GM21423 (cell line): ENCODE results near the gene MAP3K7CL.

Experiments
- ATAC-seq: cut with Tn5 transposase; IDR thresholded peaks from one replicate; pipeline ENCODE4 v1.9.1; 2021; ENCODE audit warnings: mild to moderate bottlenecking, moderate library complexity; ENCODE audit not compliant: unreplicated experiment

MAP3K7CL gene

DNA sequence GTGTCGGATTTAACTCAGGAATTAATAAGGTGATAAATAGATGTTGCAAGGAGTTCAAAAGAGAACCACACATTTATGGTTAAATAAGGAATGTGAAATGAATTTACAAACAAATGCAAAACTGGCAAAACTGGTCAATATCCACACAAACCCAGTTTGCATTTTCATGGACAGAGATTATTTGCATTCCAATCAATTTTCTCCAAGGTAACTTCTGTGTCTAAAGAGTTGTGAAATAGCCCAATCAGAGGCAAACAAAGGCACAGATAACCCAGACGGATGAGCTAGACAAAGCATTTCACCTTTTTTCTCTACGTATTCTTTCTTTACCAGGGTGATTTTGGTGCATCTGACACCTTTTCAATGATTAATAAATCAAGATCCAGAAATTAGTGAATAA lies 63.9 kb downstream of the MAP3K7CL start:
- no peak for ATAC-seq

DNA sequence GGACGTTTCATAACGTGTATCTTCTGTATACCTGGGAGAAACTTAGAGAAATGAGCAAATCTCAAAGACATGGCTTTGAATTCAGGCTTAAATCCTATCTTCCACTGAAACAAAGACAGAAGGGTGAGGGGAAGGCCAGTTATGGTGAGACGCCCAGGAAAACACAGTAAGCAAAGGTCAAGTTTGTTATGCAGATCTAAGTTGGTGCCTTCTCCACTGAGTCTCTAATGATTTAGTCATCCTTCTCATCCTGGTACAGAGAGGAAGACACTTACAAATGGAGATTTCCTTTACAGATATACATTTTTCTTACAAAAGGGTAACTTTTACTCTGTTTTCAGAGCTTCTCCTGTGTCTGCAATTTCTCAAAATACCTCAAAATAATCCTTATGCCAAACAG lies 64.4 kb downstream of the MAP3K7CL start:
- no peak for ATAC-seq

DNA sequence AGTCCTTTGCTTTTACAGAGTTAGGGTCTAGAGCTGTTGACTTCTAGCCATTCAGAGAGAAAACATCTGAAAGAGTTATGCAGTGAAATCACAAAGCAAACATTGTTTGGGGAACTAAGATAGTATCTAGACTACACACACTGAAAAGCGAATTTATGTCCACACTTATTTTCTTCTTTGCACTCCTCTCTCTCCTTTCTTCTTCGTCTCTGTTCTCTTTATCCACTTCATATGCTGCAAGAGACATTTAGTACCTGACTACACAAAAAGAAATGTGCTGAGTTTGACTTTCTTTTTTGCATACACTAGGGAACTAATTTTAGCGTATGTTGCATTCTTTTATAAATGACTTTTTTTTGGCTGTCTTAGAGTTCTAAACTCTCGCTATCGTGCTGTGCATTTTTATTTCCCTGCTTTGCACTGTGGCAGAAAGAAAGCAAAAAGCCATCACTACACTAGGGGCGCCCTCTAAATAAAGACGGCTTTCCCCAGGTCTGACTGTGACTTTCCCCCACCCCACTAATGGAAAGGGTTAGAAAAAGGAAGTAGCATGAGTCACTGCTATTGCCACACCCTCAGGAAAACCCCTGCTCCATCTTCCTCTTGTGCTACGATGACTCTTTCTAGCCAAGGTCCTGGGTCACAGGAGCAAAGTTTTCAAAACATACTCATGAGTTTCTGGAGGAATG lies 65.7 kb downstream of the MAP3K7CL start:
- peak; percentile 98 for ATAC-seq

DNA sequence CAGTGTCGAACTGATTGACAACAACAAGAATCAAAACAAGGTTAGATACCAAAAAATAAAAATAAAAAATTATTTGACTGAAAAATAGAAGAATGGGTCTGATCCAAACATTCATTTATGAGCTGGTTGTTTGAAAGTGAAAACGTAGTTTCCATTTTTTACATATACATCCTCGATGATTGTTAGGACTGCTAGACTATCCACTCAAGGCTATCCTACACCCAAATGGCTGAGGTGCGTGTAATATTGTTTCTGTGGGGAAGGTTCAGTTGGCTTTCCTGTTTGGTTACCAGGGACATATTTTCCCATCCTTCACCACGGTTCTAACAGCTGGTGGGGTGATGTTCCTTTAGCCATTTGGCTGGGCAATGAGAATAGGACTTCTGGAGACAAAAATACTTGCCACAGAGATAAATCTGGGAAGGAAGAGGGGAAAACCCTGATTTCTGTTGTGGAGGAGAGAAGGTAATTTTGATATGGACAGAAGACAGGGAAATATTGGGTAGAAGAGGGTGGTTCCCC lies 66.3 kb downstream of the MAP3K7CL start:
- peak; percentile 20 for ATAC-seq

DNA sequence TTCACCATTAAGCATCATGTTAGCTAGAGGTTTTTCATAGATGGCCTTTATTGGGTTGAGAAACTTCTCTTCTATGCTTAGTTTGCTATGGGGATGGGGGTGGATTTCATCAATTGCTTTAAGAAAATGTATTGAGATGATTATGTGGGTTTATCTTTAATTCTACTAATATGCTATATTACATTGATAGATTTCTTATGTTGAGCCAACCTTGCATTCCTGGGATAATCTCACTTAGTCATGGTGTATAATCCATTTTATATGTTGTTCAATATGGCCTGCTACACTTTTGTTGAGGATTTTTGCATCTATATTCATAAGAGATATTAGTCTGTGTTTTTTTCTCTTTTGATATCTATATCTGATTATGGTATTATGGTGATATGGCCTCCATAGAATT lies 70.7 kb downstream of the MAP3K7CL start:
- ATAC-seq = no peak

DNA sequence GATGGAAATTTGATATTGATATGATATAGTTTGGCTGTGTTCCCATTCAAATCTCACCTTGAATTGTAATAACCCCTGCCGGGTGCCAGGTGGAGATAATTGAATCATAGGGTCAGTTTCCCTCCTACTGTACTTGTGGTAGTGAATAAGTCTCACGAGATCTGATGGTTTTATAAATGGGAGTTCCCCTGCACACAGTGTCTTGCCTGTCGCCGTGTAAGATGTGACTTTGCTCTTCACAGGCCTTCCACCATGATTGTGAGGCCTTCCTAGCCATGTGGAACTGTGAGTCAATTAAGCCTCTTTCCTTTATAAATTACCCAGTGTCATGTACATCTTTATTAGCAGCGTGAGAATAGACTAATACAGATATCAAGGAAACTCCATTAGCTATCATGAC lies 74.6 kb downstream of the MAP3K7CL start:
- no peak for ATAC-seq

DNA sequence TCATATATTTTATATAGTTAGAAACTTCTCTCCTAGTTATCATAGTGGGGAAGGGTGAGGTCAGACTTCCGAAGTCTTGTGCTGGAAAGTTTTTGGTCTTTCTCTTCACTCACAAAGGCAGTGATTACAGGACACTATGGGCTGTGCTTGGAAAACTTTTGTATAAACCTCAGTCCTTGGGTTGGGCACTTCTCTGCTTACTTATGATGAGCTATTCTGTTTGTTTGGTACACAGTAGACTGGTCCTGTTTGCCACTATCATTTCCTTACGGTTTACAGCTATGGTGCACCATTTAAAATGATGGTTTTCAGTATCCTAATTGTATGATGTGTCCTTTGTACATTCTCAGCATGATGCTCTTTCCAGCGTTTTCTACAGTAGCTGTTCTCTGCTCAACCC lies 75.5 kb downstream of the MAP3K7CL start:
- no peak for ATAC-seq

DNA sequence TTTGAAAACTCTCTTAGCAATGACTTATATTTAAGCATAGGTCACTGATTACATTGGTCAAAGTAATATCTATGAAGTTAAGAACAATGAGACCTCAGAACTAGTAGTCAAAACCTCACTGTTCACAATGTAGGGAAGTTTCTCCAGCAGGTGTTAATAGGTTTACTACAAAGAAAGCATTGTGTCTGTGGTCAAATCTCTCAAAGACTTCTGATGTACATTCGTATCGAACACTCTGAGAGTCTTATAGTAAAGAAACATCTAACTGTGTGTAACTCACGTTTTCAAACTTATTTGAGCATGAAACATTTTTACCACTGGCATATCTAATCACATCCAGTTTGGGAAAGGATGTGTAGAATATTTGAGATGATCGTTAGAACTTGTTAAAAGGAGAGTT lies 76.0 kb downstream of the MAP3K7CL start:
- ATAC-seq = no peak

DNA sequence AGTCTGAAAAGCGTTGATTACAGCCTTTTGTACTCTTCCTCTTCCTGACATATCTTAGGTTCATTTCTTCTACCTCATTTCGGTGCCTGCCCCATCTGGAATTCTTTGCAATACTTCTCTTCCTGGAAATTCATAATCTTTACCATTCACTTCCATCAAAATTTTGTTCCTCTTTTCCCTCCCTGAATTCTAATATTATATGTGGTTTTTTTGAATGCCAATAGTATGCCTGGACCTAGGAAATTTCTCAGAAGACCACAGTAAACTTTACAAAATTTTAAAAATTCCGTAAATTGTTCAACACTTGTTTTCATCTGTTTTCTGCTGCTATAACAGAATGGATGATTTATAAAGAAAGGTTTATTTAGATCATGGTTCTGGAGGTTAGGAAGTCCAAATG lies 76.8 kb downstream of the MAP3K7CL start:
- ATAC-seq = no peak

DNA sequence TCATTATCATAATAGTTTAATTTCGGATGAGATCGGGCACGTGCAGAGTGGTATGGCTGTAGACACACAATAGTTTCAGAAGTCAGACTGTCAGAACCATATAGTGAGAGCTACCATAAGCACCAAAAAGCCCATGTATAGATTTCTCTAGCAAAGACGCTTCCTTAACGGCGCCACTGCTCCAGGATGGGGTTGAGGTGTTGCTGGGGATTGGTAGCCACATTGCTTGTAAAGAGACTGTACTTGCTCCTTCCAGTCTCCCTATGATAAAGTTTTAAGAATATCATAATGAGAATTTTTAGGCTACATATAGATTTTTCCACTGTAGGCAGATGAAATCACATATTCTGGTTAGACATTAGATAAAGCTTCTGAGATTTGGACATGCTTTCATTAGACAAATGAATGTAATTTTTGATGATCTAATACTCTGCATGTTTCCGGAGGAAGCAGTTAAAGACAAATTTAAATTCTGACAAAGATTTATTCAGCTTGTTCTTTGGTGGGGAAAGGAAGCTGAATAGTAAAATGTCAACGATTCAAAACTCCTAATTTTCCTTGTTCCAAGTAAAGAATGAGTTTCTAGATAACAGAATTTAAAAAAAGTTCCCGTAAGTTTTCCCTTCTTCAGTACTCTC lies 77.7 kb downstream of the MAP3K7CL start:
- no peak for ATAC-seq

DNA sequence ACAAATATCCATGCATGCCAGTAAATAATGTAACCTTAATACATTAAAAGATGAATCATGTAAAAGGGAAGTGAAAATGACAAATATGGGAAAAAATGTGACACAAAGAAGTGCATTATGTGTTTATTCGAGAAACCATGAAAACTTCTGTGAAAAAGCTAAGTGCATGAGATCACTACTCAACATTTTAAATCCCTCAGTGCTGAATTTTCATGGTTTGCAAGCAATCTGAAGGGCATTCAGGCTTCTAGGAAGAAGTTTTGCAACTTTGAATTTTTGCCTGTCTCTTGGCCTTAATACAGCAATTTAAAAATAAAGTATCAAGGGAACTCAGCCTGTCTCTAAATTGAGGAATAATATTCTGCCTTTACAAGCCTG lies 78.2 kb downstream of the MAP3K7CL start:
- no peak for ATAC-seq

DNA sequence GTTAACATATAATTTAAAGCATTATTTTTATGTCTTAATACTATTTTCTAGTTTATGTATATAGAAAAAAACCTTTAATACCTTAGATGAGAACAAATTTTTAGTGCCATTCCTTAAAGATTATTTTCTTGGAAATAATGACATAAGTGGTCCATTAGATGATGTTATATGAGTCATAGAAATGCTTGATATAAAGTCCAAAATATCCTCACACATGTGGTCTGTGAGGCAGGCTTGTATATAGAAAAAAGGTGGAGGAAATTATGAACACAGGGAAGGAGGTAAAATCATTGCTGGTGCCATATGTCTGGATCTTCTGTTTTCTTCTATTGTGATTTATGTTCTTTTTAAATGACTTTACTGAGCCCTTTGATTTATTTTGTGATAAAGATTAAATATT lies 79.3 kb downstream of the MAP3K7CL start:
- ATAC-seq = no peak

DNA sequence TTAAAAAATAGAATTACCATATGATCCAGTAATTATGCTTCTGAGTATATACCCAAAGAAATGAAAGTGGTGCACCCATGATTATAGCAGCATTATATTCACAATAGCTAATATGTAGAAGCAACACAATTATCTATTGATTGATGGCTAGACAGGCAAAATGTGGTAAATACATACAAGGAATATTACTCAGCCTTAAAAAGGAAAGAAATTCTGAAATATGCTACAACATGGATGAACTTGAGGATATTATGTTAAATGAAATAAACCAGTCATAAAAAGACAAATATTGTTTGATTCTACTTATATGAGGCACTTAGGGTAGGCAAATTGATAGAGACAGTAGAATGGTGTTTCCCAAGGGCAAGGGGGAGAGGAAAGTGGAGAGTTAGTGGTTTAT lies 80.8 kb downstream of the MAP3K7CL start:
- no peak for ATAC-seq

DNA sequence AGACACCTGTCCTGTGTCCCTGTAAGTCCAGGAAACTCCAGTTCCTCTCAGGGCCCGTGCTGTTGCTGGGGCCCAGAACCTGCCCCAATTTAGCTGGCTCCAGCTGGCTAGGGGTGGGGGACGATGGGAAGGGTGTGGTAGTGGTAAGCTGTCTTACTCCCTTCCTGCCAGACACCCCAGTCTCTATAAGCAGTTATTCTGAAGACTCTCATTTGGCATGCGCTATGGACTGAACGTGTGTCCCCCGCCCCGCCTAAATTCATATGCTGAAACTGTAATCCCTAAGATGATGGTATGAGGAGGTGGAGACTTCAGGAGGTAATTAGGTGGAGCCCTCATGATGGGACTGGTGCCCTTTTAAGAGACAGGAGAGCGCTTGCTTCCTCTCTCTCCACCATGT lies 82.0 kb downstream of the MAP3K7CL start:
- no peak for ATAC-seq

DNA sequence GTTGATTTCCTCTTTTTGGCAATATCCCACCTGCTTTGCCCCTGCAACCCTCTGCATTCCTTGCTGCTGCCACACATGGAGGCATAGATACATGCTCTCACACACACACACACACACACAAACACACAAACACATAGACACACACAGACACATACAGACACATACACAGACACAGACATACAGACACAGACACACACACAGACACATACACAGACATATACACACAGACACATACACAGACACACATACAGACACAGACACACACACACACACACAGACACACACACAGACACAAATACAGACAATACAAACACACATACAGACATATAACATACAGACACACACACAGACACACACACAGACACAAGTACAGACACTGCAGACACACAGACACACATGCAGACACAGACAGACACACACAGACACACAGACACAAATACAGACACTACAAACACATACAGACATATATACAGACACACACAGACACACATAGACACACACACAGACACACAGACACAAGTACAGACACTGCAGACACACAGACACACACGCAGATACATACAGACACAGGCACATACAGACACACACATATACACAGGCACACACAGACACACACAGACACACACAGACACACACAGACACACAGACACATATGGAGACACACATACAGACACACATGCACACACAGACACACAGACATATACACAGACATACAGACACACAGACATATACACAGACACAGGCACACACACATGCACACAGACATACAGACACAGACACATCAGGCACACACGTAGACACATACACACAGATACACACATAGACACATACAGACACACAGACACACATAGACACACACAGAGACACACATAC lies 83.3 kb downstream of the MAP3K7CL start:
- ATAC-seq = no peak

DNA sequence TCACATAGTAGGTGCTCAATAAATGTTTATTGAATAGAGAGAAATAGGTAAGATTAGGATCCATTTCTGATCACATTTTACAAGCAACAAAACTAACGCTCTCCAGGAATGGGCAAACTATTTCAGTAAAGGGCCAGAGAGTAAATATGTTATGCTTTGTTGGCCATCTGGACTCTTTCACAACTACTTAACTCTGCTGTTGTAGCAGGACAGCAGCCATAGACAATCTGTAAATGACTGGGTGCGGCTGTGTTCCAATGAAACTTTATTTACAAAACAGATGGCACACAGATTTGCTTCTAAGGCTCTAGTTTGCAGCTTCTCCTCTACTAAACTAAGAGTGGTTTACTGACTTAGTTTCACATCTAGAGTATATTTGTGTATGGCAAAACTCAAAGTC lies 85.3 kb downstream of the MAP3K7CL start:
- no peak for ATAC-seq

DNA sequence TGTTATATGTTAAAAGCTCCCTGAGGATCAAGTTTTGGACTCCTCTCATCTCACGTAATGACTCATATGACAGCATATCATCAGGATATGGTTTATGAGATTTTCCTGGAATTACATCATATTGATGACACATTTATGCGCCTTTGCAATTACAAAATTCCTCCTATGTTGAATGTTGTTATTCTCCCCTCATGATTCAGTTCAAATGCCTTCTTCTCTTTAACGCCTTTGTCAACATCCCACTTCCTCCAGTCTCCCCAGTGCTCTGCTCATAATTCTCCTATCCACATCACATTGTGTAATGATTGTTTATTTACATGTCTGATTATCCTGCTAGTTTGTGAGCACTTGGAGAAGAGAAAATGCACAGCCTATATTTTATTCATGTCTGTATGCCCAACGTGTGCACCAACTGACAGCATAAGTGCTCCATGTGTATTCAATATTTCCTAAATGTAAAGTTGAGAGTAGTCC lies 87.4 kb downstream of the MAP3K7CL start:
- no peak for ATAC-seq

DNA sequence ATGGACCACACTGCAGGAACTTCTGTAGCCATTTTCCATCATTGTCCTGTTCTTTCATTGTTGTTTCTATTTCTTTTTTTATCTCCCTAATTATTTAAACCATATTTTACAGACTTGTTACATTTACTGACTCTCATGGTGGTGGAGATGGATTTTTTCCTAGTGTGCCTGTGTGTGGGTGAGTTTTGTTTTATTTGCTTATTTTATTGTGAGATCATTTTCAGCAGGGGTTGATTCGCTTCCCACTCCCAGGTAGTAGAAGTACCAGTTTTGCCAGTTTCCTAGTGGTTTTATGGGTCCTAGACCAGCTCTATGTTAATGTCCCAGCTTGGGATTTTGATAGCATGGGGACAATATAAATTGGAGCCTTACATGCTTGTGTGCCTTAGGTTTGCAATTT lies 88.3 kb downstream of the MAP3K7CL start:
- no peak for ATAC-seq

DNA sequence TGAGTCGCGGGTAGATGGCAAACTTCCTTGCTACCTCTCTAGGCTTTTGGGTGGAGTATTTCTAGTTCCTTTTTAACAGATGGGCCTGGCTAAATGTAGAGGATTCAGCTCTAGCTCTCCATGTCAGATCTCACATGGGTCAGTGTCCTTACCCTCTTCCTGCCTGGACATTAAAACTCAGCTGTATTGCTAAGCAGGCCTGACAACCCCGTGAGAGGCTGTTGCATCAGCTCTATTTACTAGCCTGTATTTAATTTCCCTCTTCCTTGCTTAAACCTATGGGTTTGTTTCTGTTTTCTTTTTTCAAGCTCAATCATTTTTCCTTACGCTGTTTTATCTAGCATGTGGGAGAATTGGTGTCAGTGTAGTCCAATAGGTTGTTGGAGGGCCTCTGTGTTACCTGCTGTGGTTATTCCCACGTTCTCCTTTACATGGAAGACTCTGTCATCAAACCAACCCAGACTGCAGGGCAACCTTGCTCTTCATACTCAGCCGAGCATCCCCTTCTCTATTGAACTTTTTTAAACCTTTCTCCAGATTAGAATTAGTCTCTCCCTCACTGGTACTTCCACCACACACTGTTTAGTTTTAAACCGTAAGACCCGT lies 88.8 kb downstream of the MAP3K7CL start:
- ATAC-seq = no peak

DNA sequence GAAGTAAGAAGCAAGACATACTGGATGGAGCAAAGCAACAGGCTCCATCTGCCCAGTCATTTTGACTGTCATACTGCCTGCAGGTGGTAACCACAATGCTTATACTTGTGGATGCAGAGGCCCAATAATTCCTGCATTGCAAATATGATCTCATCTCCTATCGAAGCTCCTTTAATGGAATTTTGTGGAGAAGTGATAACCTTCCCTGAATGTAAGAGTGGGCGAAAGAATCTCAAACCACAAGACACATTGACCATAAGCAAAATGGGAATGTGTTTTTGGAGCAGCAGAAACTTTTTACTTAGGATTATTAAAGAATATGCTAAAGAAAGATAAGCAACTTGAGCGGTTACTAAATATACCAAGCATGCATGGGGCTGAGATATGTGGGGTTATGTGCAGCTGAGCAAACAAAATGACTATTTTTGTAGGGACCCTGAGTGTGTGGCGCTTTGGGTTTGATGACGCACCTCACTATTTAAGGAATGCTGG lies 90.9 kb downstream of the MAP3K7CL start:
- no peak for ATAC-seq

DNA sequence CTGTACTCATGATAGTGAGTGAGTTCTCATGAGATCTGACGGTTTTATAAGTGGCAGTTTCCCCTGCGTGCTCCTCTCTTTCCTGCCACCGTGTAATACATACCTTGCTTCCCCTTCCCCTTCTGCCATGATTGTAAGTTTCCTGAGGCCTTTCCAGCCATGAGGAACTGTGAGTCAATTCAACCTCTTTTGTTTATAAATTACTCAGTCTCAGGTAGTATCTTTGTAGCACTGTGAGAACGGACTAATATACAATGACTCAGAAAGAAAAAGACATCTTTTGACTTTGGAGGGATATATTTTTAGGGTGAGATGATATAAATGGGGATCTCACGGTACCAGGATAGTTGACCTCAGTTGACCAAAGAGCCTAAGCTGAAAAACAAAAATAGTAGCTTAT lies 93.6 kb downstream of the MAP3K7CL start:
- ATAC-seq = no peak
